ENCODE measurements around the gene IFFO2.

Gene IFFO2

DNA sequence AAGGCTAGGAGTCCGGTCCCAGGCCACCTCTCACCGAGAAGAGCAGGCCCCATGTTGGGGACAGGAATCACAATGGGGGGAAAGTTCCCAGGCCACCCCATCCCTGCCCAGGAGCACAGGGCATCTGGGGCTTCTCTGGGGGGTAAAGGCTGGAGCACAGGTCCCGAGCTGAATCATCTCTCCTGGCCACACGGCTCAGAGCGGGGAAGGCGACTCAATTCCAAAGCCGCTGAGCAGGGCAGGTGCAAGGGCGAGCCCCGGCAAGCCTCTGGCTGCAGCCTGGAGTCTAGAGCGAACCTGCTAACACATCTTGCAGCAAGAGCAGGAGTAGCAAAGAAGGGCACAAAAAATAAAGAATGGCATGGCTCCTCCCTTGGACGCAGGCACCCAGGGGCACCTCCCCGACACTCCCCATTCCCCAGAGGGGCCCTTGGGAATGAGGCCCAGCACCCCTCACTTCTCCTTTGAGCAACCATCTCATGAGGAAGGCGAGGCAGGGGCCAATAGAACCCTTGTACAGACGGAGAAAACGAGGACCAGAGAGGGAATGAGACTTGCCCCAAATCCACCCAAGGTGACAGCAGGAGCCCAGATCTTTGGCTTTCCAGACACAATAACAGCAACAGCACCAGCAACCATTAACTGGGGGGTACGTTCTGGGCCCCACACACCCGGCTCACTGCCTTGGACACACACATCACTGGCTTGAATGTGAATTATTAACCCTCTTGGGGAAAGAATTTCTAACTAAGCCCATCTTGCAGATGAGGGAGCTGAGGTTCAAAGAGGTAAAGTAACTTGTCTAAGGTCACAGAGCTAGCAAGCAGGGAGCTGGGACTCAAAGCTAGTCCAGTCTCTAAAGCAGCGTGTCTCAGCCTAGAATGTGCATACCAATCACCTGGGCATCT is 33.4 kb downstream of the IFFO2 start:
- H3K9ac ChIP-seq (ENCODE audit: insufficient read length, low read depth): peak overlapping the region; percentile 56
- H3K4me1 ChIP-seq (ENCODE audit: insufficient read depth, insufficient read length): peaks cover 25% of the 10 kb centered on the region
- H3K36me3 ChIP-seq (ENCODE audit: insufficient read depth, insufficient read length, low read length): peaks cover 32% of the 10 kb centered on the region
- no peaks in the 10 kb centered on the region for H3K27me3 ChIP-seq (ENCODE audit: insufficient read depth, insufficient read length)
- no peak for DNase-seq (ENCODE audit: low read depth, low spot score)
- no peaks in the 10 kb centered on the region for H3K9me3 ChIP-seq (ENCODE audit: insufficient read depth, low read length)
- TF ChIP-seq SUZ12 (IDR thresholded peaks at IDR 0.05; ENCODE audit: extremely low read depth, insufficient read depth, insufficient read length) (no peak), ZNF274 (IDR thresholded peaks at IDR 0.05; ENCODE audit: low read depth, low read length) (no peak), YY1 (IDR thresholded peaks at IDR 0.05; ENCODE audit: insufficient read depth, insufficient read length) (no peak)
- no peak overlapping the region for H3K4me3 ChIP-seq (ENCODE audit: insufficient read length, low read depth)

GRCh38 chr1:18922319-18922726 is 34.2 kb downstream of the IFFO2 start:
- H3K9ac ChIP-seq (ENCODE audit: insufficient read length, low read depth): peak overlapping the region; percentile 17
- DNase-seq (ENCODE audit: low read depth, low spot score): no peak
- peaks cover 20% of the 10 kb centered on the region for H3K4me1 ChIP-seq (ENCODE audit: insufficient read depth, insufficient read length)
- TF ChIP-seq SUZ12 (IDR thresholded peaks at IDR 0.05; ENCODE audit: extremely low read depth, insufficient read depth, insufficient read length) (no peak), YY1 (IDR thresholded peaks at IDR 0.05; ENCODE audit: insufficient read depth, insufficient read length) (no peak), ZNF274 (IDR thresholded peaks at IDR 0.05; ENCODE audit: low read depth, low read length) (no peak)
- H3K9me3 ChIP-seq (ENCODE audit: insufficient read depth, low read length): no peaks in the 10 kb centered on the region
- no peak overlapping the region for H3K4me3 ChIP-seq (ENCODE audit: insufficient read length, low read depth)
- H3K27me3 ChIP-seq (ENCODE audit: insufficient read depth, insufficient read length): no peaks in the 10 kb centered on the region
- H3K36me3 ChIP-seq (ENCODE audit: insufficient read depth, insufficient read length, low read length): peaks cover 38% of the 10 kb centered on the region

DNA sequence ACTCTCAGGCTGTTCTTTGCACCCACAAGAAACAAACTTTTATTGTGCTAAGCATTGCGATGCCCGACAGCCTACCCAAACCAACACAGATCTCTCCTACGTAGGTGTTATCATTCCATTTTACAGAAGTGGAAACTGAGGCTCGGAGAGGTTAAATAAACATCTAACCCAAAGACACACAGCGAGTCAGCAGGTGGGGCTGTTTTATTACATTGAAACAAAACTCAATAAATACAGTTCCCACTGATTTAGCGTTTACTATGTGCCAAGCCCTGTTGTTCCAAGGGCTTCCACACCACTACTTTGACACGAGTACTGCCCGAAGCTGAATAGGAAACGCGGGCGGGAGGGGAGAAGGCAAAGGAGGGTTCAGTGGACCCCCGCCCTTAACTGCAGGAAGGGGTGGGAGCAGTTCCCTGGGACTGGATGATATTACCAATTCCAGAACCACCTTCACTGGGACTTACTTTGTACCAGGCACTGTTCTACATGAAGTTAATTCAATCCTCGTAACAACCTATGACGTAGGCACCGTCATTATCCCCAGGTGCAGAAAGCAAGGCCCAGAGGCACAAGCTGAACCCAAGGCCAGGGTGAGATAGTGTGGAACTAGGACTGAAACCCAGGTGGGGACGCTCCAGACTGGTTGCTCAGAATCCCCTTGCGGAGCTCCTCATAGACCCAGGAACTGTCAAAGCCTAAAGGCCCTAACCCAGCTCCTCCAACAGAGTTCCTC is 34.8 kb downstream of the IFFO2 start:
- no peak overlapping the region for H3K4me3 ChIP-seq (ENCODE audit: insufficient read length, low read depth)
- DNase-seq (ENCODE audit: low read depth, low spot score): no peak
- TF ChIP-seq SUZ12 (IDR thresholded peaks at IDR 0.05; ENCODE audit: extremely low read depth, insufficient read depth, insufficient read length) (no peak), ZNF274 (IDR thresholded peaks at IDR 0.05; ENCODE audit: low read depth, low read length) (no peak), YY1 (IDR thresholded peaks at IDR 0.05; ENCODE audit: insufficient read depth, insufficient read length) (no peak)
- peaks cover 44% of the 10 kb centered on the region for H3K36me3 ChIP-seq (ENCODE audit: insufficient read depth, insufficient read length, low read length)
- no peaks in the 10 kb centered on the region for H3K9me3 ChIP-seq (ENCODE audit: insufficient read depth, low read length)
- peak overlapping the region; percentile 17 for H3K9ac ChIP-seq (ENCODE audit: insufficient read length, low read depth)
- H3K4me1 ChIP-seq (ENCODE audit: insufficient read depth, insufficient read length): peaks cover 20% of the 10 kb centered on the region
- H3K27me3 ChIP-seq (ENCODE audit: insufficient read depth, insufficient read length): no peaks in the 10 kb centered on the region

GRCh38 chr1:18920931-18921330 is 35.5 kb downstream of the IFFO2 start:
- Histone ChIP-seq H3K9me3 (ENCODE audit: insufficient read depth, low read length) (no peaks in the 10 kb centered on the region), H3K4me3 (ENCODE audit: insufficient read length, low read depth) (no peak overlapping the region), H3K9ac (ENCODE audit: insufficient read length, low read depth) (no peak overlapping the region), H3K36me3 (ENCODE audit: insufficient read depth, insufficient read length, low read length) (peaks cover 46% of the 10 kb centered on the region), H3K27me3 (ENCODE audit: insufficient read depth, insufficient read length) (no peaks in the 10 kb centered on the region), H3K4me1 (ENCODE audit: insufficient read depth, insufficient read length) (peaks cover 17% of the 10 kb centered on the region)
- DNase-seq (ENCODE audit: low read depth, low spot score): no peak
- no peak for TF ChIP-seq YY1 (IDR thresholded peaks at IDR 0.05; ENCODE audit: insufficient read depth, insufficient read length)
- TF ChIP-seq ZNF274 (IDR thresholded peaks at IDR 0.05; ENCODE audit: low read depth, low read length): no peak
- no peak for TF ChIP-seq SUZ12 (IDR thresholded peaks at IDR 0.05; ENCODE audit: extremely low read depth, insufficient read depth, insufficient read length)

DNA sequence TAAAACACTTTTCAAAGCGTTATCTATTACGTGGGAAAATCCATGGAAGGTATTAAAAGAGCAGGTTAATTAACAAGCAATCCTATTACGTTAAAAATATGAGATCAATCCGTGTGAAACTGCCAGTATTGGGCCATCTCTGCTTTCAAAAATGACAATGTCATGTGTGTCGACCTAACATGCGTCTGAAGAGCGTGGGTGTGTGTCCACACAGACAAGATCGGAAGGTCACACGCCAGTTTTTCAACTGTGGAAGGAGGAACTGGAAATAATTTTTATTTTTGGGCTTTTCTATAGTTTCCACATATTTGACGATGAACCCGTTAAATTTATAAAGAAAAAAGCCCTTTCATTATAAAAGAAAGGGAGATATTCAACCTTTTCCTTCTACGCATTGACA is 36.5 kb downstream of the IFFO2 start:
- peaks cover 17% of the 10 kb centered on the region for H3K4me1 ChIP-seq (ENCODE audit: insufficient read depth, insufficient read length)
- peaks cover 54% of the 10 kb centered on the region for H3K36me3 ChIP-seq (ENCODE audit: insufficient read depth, insufficient read length, low read length)
- no peaks in the 10 kb centered on the region for H3K9me3 ChIP-seq (ENCODE audit: insufficient read depth, low read length)
- TF ChIP-seq ZNF274 (IDR thresholded peaks at IDR 0.05; ENCODE audit: low read depth, low read length) (no peak), YY1 (IDR thresholded peaks at IDR 0.05; ENCODE audit: insufficient read depth, insufficient read length) (no peak), SUZ12 (IDR thresholded peaks at IDR 0.05; ENCODE audit: extremely low read depth, insufficient read depth, insufficient read length) (no peak)
- H3K4me3 ChIP-seq (ENCODE audit: insufficient read length, low read depth): no peak overlapping the region
- H3K27me3 ChIP-seq (ENCODE audit: insufficient read depth, insufficient read length): no peaks in the 10 kb centered on the region
- DNase-seq (ENCODE audit: low read depth, low spot score): no peak
- H3K9ac ChIP-seq (ENCODE audit: insufficient read length, low read depth): no peak overlapping the region

DNA sequence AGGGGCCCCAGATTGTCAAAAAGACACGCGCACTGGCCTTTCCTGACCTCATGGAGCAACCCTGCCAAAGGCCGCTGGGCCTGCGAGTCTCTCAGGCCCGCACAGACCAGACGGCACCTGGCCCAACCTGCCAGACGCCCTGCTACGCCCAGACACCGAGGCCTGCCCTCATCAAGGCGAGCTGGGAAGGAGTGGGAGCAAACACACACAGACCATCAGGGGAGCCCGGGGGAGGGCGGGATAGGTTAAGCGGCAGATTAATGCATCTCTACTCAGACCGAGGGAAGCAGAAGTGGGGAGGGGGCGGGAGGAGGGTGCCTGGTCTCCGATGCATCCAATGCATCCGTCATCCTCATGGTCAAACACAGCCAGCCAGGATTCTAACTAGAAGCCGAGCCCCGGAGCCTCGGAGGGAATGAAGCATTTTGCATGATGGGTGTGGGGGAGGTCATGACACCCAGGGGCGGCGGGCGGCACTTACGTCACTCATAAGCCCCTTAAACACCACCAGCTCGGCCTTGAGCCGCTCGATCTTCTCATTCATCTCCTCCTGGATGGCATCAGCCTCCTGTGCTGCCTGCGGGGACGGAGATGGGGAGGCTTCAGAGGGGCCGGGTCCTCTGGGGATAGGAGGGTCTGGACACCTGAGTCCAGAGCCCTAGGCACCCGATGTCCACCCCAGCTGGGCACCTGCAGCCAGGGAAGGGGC is 37.1 kb downstream of the IFFO2 start:
- DNase-seq (ENCODE audit: low read depth, low spot score): no peak
- TF ChIP-seq YY1 (IDR thresholded peaks at IDR 0.05; ENCODE audit: insufficient read depth, insufficient read length) (no peak), ZNF274 (IDR thresholded peaks at IDR 0.05; ENCODE audit: low read depth, low read length) (no peak), SUZ12 (IDR thresholded peaks at IDR 0.05; ENCODE audit: extremely low read depth, insufficient read depth, insufficient read length) (no peak)
- no peak overlapping the region for H3K9ac ChIP-seq (ENCODE audit: insufficient read length, low read depth)
- H3K36me3 ChIP-seq (ENCODE audit: insufficient read depth, insufficient read length, low read length): peaks cover 56% of the 10 kb centered on the region
- no peak overlapping the region for H3K4me3 ChIP-seq (ENCODE audit: insufficient read length, low read depth)
- peaks cover 17% of the 10 kb centered on the region for H3K4me1 ChIP-seq (ENCODE audit: insufficient read depth, insufficient read length)
- H3K27me3 ChIP-seq (ENCODE audit: insufficient read depth, insufficient read length): no peaks in the 10 kb centered on the region
- H3K9me3 ChIP-seq (ENCODE audit: insufficient read depth, low read length): no peaks in the 10 kb centered on the region
